K562 (cell line): Measurements from ENCODE around the gene PNPO. TPM values are rescaled to one million over a fixed set of nuclear protein-coding genes. Genes with fewer than 3 reads are reported as not detected.

Experiments
- ATAC-seq: fragments of 200-7000 bp; cut with Tn5 transposase; 3 replicates; pipeline ENCODE4 v1.9.1; 2020; ENCODE audit warnings: moderate library complexity
- BruUV-seq: library from RNA; stranded (reverse); fragments of 400-500 nt; replicated peaks from 2 replicates; lab custom pipeline; 2021; lab: Mats Ljungman, UMichigan
- CTCF ChIA-PET: fragments of 300-600 bp; formaldehyde crosslinking; extraction: SDS; loops from one replicate; lab custom pipeline; 2021; ENCODE audit warnings: low intra/inter-chr PET ratio; lab: Yijun Ruan, JAX
- POLR2A ChIA-PET: fragments of 300-600, 350-650 bp; sonication (Branson Sonifier 250); formaldehyde crosslinking; extraction: SDS; loops from one replicate; lab custom pipeline; 2021; ENCODE audit warnings: antibody characterized with exemption, inconsistent platforms; lab: Yijun Ruan, JAX
- DNase-seq, 4 experiments: peaks; one replicate each; pipeline versions ENCODE4 v3.0.0 to v3.0.0-alpha.2; 2011 to 2018; ENCODE audit warnings: low spot score in 3 of 4, mixed read lengths in 3 of 4; ENCODE audit errors: extremely low read depth in 1 of 4
- FAIRE-seq: peaks from 2 replicates; lab custom pipeline; 2011; peaks lifted over from hg19 to GRCh38; lab: Jason Lieb, UNC
- H2AFZ ChIP-seq: 2 replicates; pipeline ENCODE4 v1.6.0; 2011; ENCODE audit warnings: low read depth, low read length, control low read depth, inconsistent platforms
- H3K27ac ChIP-seq: fragments of 200-600 bp; 3 replicates; pipeline ENCODE4 v1.8.0; 2011; ENCODE audit warnings: low read depth, mild to moderate bottlenecking, control low read depth, inconsistent platforms, low read length, moderate library complexity, mixed read lengths; ENCODE audit errors: extremely low read depth
- H3K27me3 ChIP-seq, 2 experiments: fragments of 300-600 bp in 1 of 2; 2 replicates in 1 of 2; 3 replicates in 1 of 2; pipeline versions ENCODE4 v1.6.0 to v1.8.0; 2011; ENCODE audit warnings: inconsistent platforms in 2 of 2, low read length in 2 of 2, mild to moderate bottlenecking in 1 of 2, mixed read lengths in 1 of 2, moderate library complexity in 1 of 2; ENCODE audit not compliant: control insufficient read depth in 2 of 2, insufficient read depth in 2 of 2
- H3K36me3 ChIP-seq: fragments of 300-600 bp; 3 replicates; pipeline ENCODE4 v1.8.0; 2011; ENCODE audit warnings: mild to moderate bottlenecking, low read length, inconsistent platforms; ENCODE audit not compliant: control insufficient read depth, insufficient read depth
- H3K4me1 ChIP-seq, 2 experiments: fragments of 200-600 bp in 1 of 2; replicated peaks in 1 of 2; 2 replicates in 1 of 2; 3 replicates in 1 of 2; pipeline versions ENCODE4 v1.5.1 to v1.8.0; 2011; ENCODE audit warnings: inconsistent platforms in 2 of 2, low read length in 2 of 2, mild to moderate bottlenecking in 1 of 2, mixed read lengths in 1 of 2, moderate library complexity in 1 of 2; ENCODE audit not compliant: control insufficient read depth in 2 of 2, insufficient read depth in 2 of 2
- H3K4me2 ChIP-seq: 2 replicates; pipeline ENCODE4 v1.6.1; 2011; ENCODE audit warnings: low read length, control low read depth, inconsistent platforms, mixed read lengths; ENCODE audit not compliant: insufficient read depth
- H3K4me3 ChIP-seq: fragments of 200-600 bp; sonication (generic), shearing (Covaris generic); 2 replicates; pipeline ENCODE4 v1.5.1; 2016; ENCODE audit warnings: control low read depth, inconsistent platforms
- H3K79me2 ChIP-seq: fragments of 200-600 bp; 3 replicates; pipeline ENCODE4 v1.8.0; 2011; ENCODE audit warnings: low read length, inconsistent platforms; ENCODE audit not compliant: control insufficient read depth, insufficient read depth
- H3K9ac ChIP-seq, 2 experiments: 2 replicates each; pipeline versions ENCODE4 v1.6.0 to v1.6.1; 2011; ENCODE audit warnings: low read depth in 2 of 2, low read length in 2 of 2, control low read depth in 1 of 2, inconsistent platforms in 1 of 2, mild to moderate bottlenecking in 1 of 2, mixed read lengths in 1 of 2; ENCODE audit not compliant: insufficient read depth in 1 of 2
- H3K9me1 ChIP-seq: one replicate; pipeline ENCODE4 v1.6.0; 2011; ENCODE audit warnings: inconsistent platforms, mild to moderate bottlenecking, low read length, moderate library complexity; ENCODE audit not compliant: control insufficient read depth, insufficient read depth
- H3K9me3 ChIP-seq: replicated peaks from 2 replicates; pipeline ENCODE4 v1.5.1; 2011; ENCODE audit warnings: low read depth, low read length, inconsistent platforms; ENCODE audit not compliant: control insufficient read depth, insufficient read depth
- H4K20me1 ChIP-seq: replicated peaks from 2 replicates; pipeline ENCODE4 v1.6.1; 2011; ENCODE audit warnings: low read length, inconsistent platforms, mixed read lengths; ENCODE audit not compliant: control insufficient read depth, insufficient read depth
- CBFA2T3 ChIP-seq: fragments of 450-650 bp; IDR thresholded peaks from 2 replicates; pipeline ENCODE4 v1.6.1; 2017
- KLF16 ChIP-seq: IDR thresholded peaks from 2 replicates; pipeline ENCODE4 v1.6.1; 2016; ENCODE audit warnings: antibody characterized with exemption
- MITF ChIP-seq: IDR thresholded peaks from 2 replicates; pipeline ENCODE4 v1.6.1; 2014; ENCODE audit warnings: antibody characterized with exemption
- MXI1 ChIP-seq: IDR thresholded peaks from 2 replicates; pipeline ENCODE4 v1.6.1; 2011; ENCODE audit warnings: low read depth, mild to moderate bottlenecking, improper control_type of control experiment, low read length
- SOX6 ChIP-seq: fragments of 450-650 bp; IDR thresholded peaks from 2 replicates; pipeline ENCODE4 v1.6.1; 2014; ENCODE audit warnings: mild to moderate bottlenecking
- STAG1 ChIP-seq: sonication (generic); formaldehyde crosslinking; IDR thresholded peaks from 2 replicates; pipeline ENCODE4 v1.5.0; 2020; ENCODE audit warnings: missing genetic modification reagents, borderline replicate concordance
- TBL1XR1 ChIP-seq, 2 experiments: IDR thresholded peaks; 2 replicates each; pipeline ENCODE4 v1.6.1; 2012; ENCODE audit warnings: improper control_type of control experiment in 2 of 2, low read length in 2 of 2, mild to moderate bottlenecking in 1 of 2
- TOE1 ChIP-seq, 2 experiments: fragments of 450-650 bp in 1 of 2; sonication (generic) in 1 of 2; formaldehyde crosslinking in 1 of 2; IDR thresholded peaks; 2 replicates each; pipeline versions ENCODE4 v1.7.1 to v1.8.0; 2016 to 2022; ENCODE audit warnings: borderline replicate concordance in 2 of 2, mild to moderate bottlenecking in 2 of 2, antibody characterized with exemption in 1 of 2, inconsistent platforms in 1 of 2, low read depth in 1 of 2, missing genetic modification reagents in 1 of 2, moderate library complexity in 1 of 2
- ZBTB8A ChIP-seq: fragments of 450-650 bp; IDR thresholded peaks from 2 replicates; pipeline ENCODE4 v1.6.1; 2018; ENCODE audit warnings: mild to moderate bottlenecking, moderate library complexity; ENCODE audit not compliant: partially characterized antibody
- ZNF263 ChIP-seq: sonication (generic); formaldehyde crosslinking; IDR thresholded peaks from 2 replicates; pipeline ENCODE4 v1.8.0; 2022; ENCODE audit warnings: mild to moderate bottlenecking, missing genetic modification reagents, borderline replicate concordance
- ZNF41 ChIP-seq: fragments of 250-450 bp; sonication (Bioruptor Pico); conservative IDR thresholded peaks from 2 replicates; pipeline ENCODE4 v1.4.0; 2020; ENCODE audit warnings: mild to moderate bottlenecking
- ZNF507 ChIP-seq: conservative IDR thresholded peaks from 2 replicates; pipeline ENCODE4 v1.6.1; 2017; ENCODE audit warnings: missing genetic modification characterization, missing compliant biosample characterization
- ZNF717 ChIP-seq: fragments of 250-450 bp; sonication (Bioruptor Pico); IDR thresholded peaks from 2 replicates; pipeline ENCODE4 v1.5.0; 2021
- WGBS: fragments of 100-300 bp; shearing (Covaris generic); methylation state at CpG from one replicate; pipeline ENCODE4 v1.1.6; 2016; ENCODE audit warnings: low coverage, mixed read lengths; ENCODE audit not compliant: insufficient coverage; ENCODE audit errors: missing lambda C conversion rate; 5-methylcytosine and 5-hydroxymethylcytosine counted together
- in situ Hi-C: fragments of 300-500 bp; cut with MboI; formaldehyde crosslinking; loops from 4 replicates; pipeline ENCODE4 v1.15.0; 2018; ENCODE audit warnings: inconsistent platforms, mixed read lengths
- intact Hi-C: fragments of 100-400 bp; cut with micrococcal nuclease; formaldehyde crosslinking; loops from 2 replicates; pipeline ENCODE4 v1.14.2; 2022
- polyA plus RNA-seq, 8 experiments: library from polyadenylated mRNA; depleted of rRNA in 4 of 8; stranded (reverse) in 5 of 8; unstranded in 3 of 8; fragments of >200 nt; fragmentation: Nextera tagmentation in 2 of 8; fragmentation: Illumina TruSeq in 1 of 8; extraction: Ambion mirVana in 2 of 8; extraction: Trizol in 1 of 8; gene quantifications; 2 replicates each; pipeline versions ENCODE4 v1.2.1 to v1.2.3, GENCODE V29; 2011 to 2014; ENCODE audit warnings: inconsistent platforms in 1 of 8, missing spikeins in 1 of 8
- total RNA-seq, 7 experiments: library from RNA; depleted of rRNA in 6 of 7; stranded (reverse); fragments of >200 nt in 6 of 7; fragmentation: Illumina TruSeq in 2 of 7; extraction: Trizol in 2 of 7; gene quantifications; 2 replicates each; pipeline versions ENCODE4 v1.2.1 to v1.2.3, GENCODE V29; 2011 to 2021; ENCODE audit warnings: low replicate concordance in 1 of 7
- TF ChIP-seq, protein P1 (sequence below): fragments of 250-450 bp; sonication (Bioruptor Pico); IDR thresholded peaks from 2 replicates; pipeline ENCODE4 v1.8.0; 2021; ENCODE audit warnings: moderate library complexity, mild to moderate bottlenecking, inconsistent platforms

Gene PNPO
- total and polyA plus RNA-seq, 9 of the 15 experiments (the other 6 are each of a cell fraction or from before 2014, with no cell fraction given): 16.6 to 39.0 (median 27.4) TPM

- DNase-seq (no peak), FAIRE-seq (no peak), ATAC-seq (no peak)
- BruUV-seq: no TSS peak
- peaks cover 4% of the 10 kb centered on the region; the same call in 2 of the 3 replicates for H3K79me2 ChIP-seq
- H3K9me3 ChIP-seq: no peaks in the 10 kb centered on the region
- no peak overlapping the region for H3K4me3 ChIP-seq
- H3K9me1 ChIP-seq: no peaks in the 10 kb centered on the region
- H3K4me2 ChIP-seq: no peak overlapping the region
- no peak for TF ChIP-seq SOX6
- no peak for TF ChIP-seq KLF16
- no peak for TF ChIP-seq TBL1XR1 (IDR thresholded peaks at IDR 0.05; ENCODE audit: low read length in 2 of 2)
- no peak for TF ChIP-seq ZNF717
- no peak for TF ChIP-seq TOE1 (IDR thresholded peaks at IDR 0.05; ENCODE audit: borderline replicate concordance)
- TF ChIP-seq TOE1 (CRISPR knock-in tag; IDR thresholded peaks at IDR 0.05; ENCODE audit: borderline replicate concordance, low read depth): no peak
- TF ChIP-seq ZNF507 (tag): no peak
- TF ChIP-seq ZBTB8A: no peak
- no peak for TF ChIP-seq CBFA2T3
- TF ChIP-seq, protein P1, sequence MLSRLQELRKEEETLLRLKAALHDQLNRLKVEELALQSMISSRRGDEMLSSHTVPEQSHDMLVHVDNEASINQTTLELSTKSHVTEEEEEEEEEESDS (CRISPR knock-in tag): no peak
- no peak for TF ChIP-seq MITF
- no peak for TF ChIP-seq STAG1
- no peak for TF ChIP-seq MXI1
- TF ChIP-seq ZNF263: no peak
- TF ChIP-seq ZNF41 (CRISPR knock-in tag): no peak
- H3K27me3 ChIP-seq: no peaks in the 10 kb centered on the region
- ChIA-PET POLR2A (interaction anchor here (0.6 to 2.4 kb wide), 4 partner anchors 8 to 281 kb away, joined by 3 to 11 read pairs (median 4); partner anchors contain the start of gene SP2), CTCF (no interaction called here)
- in situ Hi-C loops (no loop called here), intact Hi-C loops (no loop called here)
- H3K27ac ChIP-seq: no peak overlapping the region
- no peak overlapping the region for H3K9ac ChIP-seq
- H3K36me3 ChIP-seq: peaks cover 5% of the 10 kb centered on the region; the same call in 2 of the 3 replicates
- peaks cover 5% of the 10 kb centered on the region for H4K20me1 ChIP-seq
- H3K4me1 ChIP-seq: peaks cover 11 to 14% of the 10 kb centered on the region in 2 experiments
- WGBS: 71% methylated on average over 3 of the region's 3 CpGs
- no peak overlapping the region for H2AFZ ChIP-seq
These were observed 34.9 kb upstream of the PNPO start for GRCh38 chr17:47906443-47906842.
